HG02970 (cell line): ENCODE data around the gene LAT.
"Not testable (repeated sequence)": the region's sequence is repeated elsewhere in the genome, so short reads cannot be mapped to it uniquely, and the experiment has no call there.

ENCODE experiments used
- ATAC-seq: cut with Tn5 transposase; IDR thresholded peaks from one replicate; pipeline ENCODE4 v1.9.1; 2021; ENCODE audit warnings: mild to moderate bottlenecking, moderate library complexity, moderate number of reproducible peaks; ENCODE audit not compliant: unreplicated experiment, low FRiP score

Gene LAT, protein sequence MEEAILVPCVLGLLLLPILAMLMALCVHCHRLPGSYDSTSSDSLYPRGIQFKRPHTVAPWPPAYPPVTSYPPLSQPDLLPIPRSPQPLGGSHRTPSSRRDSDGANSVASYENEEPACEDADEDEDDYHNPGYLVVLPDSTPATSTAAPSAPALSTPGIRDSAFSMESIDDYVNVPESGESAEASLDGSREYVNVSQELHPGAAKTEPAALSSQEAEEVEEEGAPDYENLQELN

DNA sequence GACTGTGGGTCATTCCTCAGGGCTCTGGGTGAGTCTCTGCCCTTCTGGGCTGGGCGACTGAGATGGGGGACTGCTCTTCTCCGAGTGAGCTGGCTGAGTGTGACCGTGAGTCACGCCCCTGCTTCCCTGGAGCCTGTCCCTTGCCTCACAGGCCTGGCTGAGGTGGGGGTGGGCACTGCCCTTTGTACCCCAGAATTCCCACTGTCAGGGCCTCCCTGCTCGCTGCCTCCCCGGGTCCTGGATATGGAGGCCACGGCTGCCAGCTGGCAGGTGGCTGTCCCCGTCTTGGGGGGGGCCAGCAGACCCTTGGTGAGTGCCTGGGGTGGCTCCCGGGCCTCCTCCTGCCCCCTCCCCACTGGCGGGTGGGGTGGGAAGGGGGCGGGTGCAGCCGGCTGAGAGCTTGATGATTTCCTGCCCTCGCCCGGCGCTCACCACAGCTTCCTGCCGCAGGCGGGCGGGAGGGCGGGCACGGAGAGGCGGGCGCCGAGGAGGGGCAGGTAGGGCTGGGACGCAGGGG is at the start of gene LAT:
Gene LAT, plus strand, starts transcription at position 434 of the 517 bp plus-strand sequence. CDS start 366 bp downstream, outside the sequence.
- ATAC-seq, result no peak

DNA sequence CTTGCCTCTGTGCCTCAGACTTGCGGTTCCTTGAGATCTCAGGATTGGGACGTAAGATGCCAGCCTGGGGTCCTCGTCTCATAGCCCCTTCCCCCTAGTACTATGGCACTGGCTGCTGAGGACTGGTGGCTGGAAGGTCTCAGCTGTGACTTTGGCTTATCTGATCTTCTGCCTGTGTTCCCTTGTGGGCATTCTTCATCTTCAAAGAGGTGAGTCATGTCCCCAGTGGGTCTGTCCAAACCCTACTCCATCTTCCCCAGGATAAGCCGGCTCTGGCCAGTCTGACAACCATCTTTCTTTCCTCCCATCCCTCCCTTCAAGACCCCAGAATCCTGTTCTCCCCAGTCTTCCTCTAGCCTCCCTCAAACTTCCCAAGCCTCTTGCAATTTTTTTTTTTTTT is 49.5 kb upstream of the LAT start:
- no peak for ATAC-seq

GRCh38 chr16:28935924-28936783 is 48.7 kb upstream of the LAT start:
- no peak for ATAC-seq

- ATAC-seq, result no peak
These were observed 48.1 kb upstream of the LAT start for GRCh38 chr16:28936784-28937155.

DNA sequence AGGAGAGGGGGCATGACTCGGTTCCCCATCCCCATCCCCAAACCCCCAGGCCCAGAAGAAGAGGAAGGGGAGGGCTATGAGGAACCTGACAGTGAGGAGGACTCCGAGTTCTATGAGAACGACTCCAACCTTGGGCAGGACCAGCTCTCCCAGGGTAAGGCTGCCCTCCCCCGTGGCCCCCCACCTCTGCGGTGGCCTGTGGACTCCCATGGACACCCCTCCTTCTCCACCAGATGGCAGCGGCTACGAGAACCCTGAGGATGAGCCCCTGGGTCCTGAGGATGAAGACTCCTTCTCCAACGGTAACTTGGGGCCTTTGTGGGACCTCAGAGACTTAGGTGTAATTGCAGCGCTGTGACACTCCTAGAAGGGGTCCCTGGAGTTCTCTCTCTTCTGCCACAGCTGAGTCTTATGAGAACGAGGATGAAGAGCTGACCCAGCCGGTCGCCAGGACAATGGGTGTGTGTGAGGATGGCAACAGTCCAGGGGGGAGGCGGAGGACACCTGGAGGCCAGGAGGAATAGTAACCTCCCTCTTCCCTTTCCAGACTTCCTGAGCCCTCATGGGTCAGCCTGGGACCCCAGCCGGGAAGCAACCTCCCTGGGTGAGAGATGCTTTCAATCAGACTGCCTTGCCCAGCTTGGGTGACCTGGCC is 47.5 kb upstream of the LAT start:
- no peak for ATAC-seq

DNA sequence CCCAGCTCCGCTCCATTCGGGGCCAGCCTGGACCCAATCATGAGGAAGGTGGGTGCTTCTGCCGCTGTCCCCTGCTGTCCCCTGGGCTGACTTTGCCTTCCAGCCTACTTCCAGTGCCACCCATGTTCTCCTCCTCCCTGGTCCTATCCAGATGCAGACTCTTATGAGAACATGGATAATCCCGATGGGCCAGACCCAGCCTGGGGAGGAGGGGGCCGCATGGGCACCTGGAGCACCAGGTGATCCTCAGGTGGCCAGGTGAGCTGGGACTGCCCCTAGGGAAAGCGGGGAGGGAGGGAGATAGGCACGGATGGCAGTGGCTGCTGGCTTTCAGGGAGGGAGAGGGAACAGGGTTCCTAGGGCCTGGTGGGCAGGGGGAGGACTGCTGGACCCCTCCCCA is 46.1 kb upstream of the LAT start:
- ATAC-seq, result no peak

DNA sequence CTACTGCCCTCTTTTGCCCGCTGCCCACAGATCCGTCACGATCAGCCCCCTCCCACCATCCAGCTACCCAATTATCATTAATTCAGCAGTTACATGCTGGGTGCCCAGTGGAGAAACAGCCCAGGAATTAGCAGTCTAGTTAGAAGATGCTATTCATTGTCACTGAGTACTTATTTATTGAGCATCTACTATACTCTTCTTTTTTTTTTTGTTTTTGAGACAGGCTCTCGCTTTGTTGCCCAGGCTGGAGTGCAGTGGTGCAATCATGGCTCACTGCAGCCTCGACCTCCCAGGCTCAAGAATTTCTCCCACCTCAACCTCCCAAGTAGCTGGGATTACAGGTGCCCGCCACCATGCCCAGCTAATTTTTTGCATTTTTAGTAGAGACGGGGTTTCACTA is 45.0 kb upstream of the LAT start:
- not testable (repeated sequence) for ATAC-seq

DNA sequence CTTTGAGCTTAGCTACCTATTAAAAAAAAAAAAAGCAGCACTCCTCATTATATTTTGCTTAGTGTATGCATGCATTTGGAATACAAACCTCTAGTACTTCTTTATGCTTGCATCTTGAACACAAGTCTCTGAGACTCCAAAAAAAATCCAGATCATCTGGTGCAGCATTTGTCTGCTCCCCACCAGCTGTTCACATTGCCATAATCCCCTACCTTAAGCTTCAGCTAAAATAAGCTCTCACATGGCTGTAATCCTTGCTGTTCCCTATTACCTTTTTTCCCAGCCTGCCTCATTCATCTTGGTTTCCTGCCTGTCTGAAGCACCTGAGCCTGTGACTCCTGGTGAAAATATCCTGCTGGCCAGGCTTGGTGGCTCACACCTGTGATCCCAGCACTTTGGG is 41.6 kb upstream of the LAT start:
- no peak for ATAC-seq

DNA sequence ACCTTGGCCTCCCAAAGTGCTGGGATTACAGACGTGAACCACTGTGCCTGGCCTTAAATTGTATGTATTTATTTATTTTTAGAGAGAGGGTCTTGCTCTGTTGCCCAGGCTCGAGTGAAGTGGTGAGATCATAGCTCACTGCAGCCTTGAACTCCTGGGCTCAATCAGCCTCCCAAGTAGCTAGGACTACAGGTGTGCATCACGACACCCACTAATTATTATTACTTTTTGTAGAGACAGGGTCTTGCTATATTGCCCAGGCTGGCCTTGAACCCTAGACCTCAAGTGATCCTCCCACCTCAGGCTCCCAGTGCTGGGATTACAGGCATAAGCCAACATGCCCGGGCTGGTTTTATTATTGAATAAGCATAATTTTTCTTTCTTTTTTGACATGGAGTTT is 38.2 kb upstream of the LAT start:
- ATAC-seq, result no peak

GRCh38 chr16:28950648-28951409 is 34.0 kb upstream of the LAT start, which contains the start of gene NFATC2IP:
Gene NFATC2IP, plus strand, starts transcription at chr16:28950937. Its CDS starts 75 bp downstream, at chr16:28951012.
- ATAC-seq, result peak; percentile 95

DNA sequence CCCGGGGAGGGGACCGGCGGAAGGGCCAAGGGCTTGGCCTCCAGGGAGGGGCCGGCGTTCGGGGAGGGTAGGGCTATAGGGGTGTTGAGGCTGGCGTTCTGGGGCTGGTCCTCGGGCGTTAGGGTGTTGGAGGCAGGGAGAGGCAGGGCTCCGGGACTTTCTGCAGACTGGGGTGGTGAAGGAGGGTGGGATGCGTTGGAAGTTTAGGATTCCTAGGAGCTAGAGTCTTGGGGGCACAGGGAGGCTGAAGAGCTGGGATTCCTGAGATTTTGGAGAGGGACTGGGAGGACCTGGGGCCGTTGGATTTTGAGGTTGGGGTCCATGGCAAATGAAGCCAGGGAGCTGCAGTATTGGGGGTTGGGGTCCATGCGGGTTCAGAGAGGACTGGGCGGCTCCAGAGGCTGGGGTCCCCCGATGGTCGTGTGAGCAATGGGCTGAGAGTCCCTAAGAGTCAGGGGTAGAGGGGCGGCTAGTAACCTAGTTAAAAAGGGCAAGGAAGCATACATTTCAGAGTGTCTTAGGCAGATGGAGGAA is 33.4 kb upstream of the LAT start:
- no peak for ATAC-seq

- no peak for ATAC-seq
These were observed 26.6 kb upstream of the LAT start for GRCh38 chr16:28958216-28958615.

DNA sequence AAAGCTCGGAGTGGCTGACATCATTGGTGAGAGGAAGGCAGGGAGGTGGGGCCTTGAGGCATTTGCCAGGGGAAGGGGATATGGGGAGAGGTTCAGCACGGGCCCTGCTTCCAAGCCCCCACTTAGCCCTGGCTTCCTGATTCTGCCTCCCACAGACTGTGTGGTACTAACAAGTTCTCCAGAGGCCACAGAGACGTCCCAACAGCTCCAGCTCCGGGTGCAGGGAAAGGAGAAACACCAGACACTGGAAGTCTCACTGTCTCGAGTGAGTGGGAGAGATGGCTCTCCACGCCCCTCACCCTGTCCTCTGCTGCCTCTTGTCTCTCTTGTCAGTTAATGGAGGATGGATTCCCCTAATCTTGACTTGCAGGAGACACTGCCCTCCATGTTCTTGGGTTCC is 26.0 kb upstream of the LAT start:
- no peak for ATAC-seq

DNA sequence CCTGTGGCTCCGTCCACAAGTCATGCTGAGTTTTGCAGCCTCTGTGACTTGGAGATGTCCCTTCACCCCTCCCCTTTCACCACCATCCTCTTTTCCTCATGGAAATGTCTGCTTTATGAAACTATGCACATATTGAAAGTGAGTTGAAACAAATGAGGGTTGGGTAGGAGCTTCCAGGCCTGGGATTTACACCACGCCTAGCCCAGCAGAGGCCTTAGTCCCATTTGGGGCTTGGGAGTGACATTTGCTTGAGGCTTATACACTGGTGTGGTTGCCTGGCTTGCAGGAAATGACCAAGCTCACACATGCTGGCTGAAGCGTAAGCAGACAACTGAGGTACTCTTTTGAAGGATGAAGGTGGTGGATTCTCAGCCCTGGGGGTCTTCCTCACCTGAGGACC is 20.8 kb upstream of the LAT start:
- ATAC-seq, result no peak

DNA sequence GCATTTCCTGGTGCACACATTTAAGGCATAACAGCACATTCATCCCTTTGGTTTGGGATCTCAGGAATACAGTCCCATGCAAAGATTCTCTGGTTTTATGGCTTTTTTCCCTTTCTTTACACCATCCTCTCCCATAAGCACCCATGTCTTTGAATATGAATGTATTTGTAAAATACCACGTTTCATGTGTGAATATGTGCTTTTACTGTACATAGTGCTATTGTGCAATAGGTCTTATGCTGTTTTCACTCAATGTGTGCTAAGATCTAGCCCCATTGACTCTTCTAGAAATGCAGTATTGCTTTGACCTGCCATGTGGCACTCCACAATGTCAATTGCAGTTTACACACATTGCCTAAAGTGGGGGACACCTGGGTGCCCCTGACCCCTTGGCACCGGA is 20.4 kb upstream of the LAT start:
- ATAC-seq, result no peak

GRCh38 chr16:28967156-28967555 is 17.7 kb upstream of the LAT start:
- ATAC-seq, result no peak

GRCh38 chr16:28969696-28970095 is 15.2 kb upstream of the LAT start:
- ATAC-seq, result not testable (repeated sequence)

GRCh38 chr16:28974007-28974436 is 10.8 kb upstream of the LAT start:
- peak; percentile 6 for ATAC-seq

GRCh38 chr16:28974437-28975157 is 10.3 kb upstream of the LAT start, which contains the start of gene SPNS1:
Gene SPNS1, plus strand, starts transcription at chr16:28974778. Its CDS starts 374 bp downstream, at chr16:28975152.
- peak; percentile 96 for ATAC-seq
